Mesenchymal stem cell (in vitro differentiated cells and primary cell): Measurements from ENCODE around the gene VENTX.

Experiments
- DNase-seq: peaks from one replicate; pipeline ENCODE4 v3.0.0-alpha.2; 2013
- H2AFZ ChIP-seq: one replicate; pipeline ENCODE4 v1.6.1; 2013; ENCODE audit warnings: low read depth, mild to moderate bottlenecking, control low read depth, inconsistent platforms, low read length, moderate library complexity
- H2AK5ac ChIP-seq: 2 replicates; pipeline ENCODE4 v1.6.1; 2013; ENCODE audit warnings: low read length, moderate library complexity, mild to moderate bottlenecking, inconsistent platforms; ENCODE audit not compliant: severe bottlenecking
- H2BK120ac ChIP-seq: one replicate; pipeline ENCODE4 v1.6.1; 2013; ENCODE audit warnings: low read depth, mild to moderate bottlenecking, inconsistent platforms, low read length, moderate library complexity
- H2BK12ac ChIP-seq, 2 experiments: one replicate each; pipeline ENCODE4 v1.6.1; 2013; ENCODE audit warnings: inconsistent platforms in 2 of 2, low read length in 2 of 2, mild to moderate bottlenecking in 2 of 2, moderate library complexity in 2 of 2, control low read depth in 1 of 2
- H2BK15ac ChIP-seq: one replicate; pipeline ENCODE4 v1.6.1; 2013; ENCODE audit warnings: mild to moderate bottlenecking, low read depth, inconsistent platforms; ENCODE audit not compliant: poor library complexity, severe bottlenecking
- H2BK5ac ChIP-seq: 2 replicates; pipeline ENCODE4 v1.6.1; 2013; ENCODE audit warnings: low read depth, mild to moderate bottlenecking, low read length, control low read depth, inconsistent platforms; ENCODE audit not compliant: poor library complexity, severe bottlenecking
- H3K14ac ChIP-seq, 2 experiments: one replicate each; pipeline ENCODE4 v1.6.1; 2013; ENCODE audit warnings: inconsistent platforms in 2 of 2, low read length in 2 of 2, control low read depth in 1 of 2, mild to moderate bottlenecking in 1 of 2, moderate library complexity in 1 of 2
- H3K18ac ChIP-seq, 2 experiments: one replicate each; pipeline ENCODE4 v1.6.1; 2013; ENCODE audit warnings: inconsistent platforms in 2 of 2, low read length in 2 of 2, control low read depth in 1 of 2, low read depth in 1 of 2, mild to moderate bottlenecking in 1 of 2
- H3K23ac ChIP-seq, 2 experiments: one replicate each; pipeline ENCODE4 v1.6.1; 2013; ENCODE audit warnings: inconsistent platforms in 2 of 2, low read length in 2 of 2, mild to moderate bottlenecking in 2 of 2, moderate library complexity in 2 of 2, control low read depth in 1 of 2
- H3K27ac ChIP-seq: 2 replicates; pipeline ENCODE4 v1.5.1; 2013; ENCODE audit warnings: mild to moderate bottlenecking, moderate library complexity, low read length, control low read depth, inconsistent platforms; ENCODE audit not compliant: poor library complexity, severe bottlenecking
- H3K27me3 ChIP-seq, 2 experiments: 2 replicates each; pipeline versions ENCODE4 v1.6.1 to v1.7.0; 2013; ENCODE audit warnings: low read length in 2 of 2, mild to moderate bottlenecking in 2 of 2, moderate library complexity in 2 of 2, control low read depth in 1 of 2, inconsistent platforms in 1 of 2; ENCODE audit not compliant: control insufficient read depth in 1 of 2, insufficient read depth in 1 of 2
- H3K36me3 ChIP-seq, 2 experiments: 2 replicates each; pipeline versions ENCODE4 v1.6.1 to v1.7.0; 2013; ENCODE audit warnings: low read length in 2 of 2, control low read depth in 1 of 2, inconsistent platforms in 1 of 2, low read depth in 1 of 2, mild to moderate bottlenecking in 1 of 2; ENCODE audit not compliant: insufficient read depth in 2 of 2, control insufficient read depth in 1 of 2
- H3K4ac ChIP-seq, 2 experiments: one replicate each; pipeline ENCODE4 v1.6.1; 2013; ENCODE audit warnings: inconsistent platforms in 2 of 2, low read length in 2 of 2, mild to moderate bottlenecking in 2 of 2, moderate library complexity in 2 of 2, control low read depth in 1 of 2, low read depth in 1 of 2
- H3K4me1 ChIP-seq: 2 replicates; pipeline ENCODE4 v1.6.1; 2013; ENCODE audit warnings: low read depth, low read length, control low read depth; ENCODE audit not compliant: control insufficient read depth, insufficient read depth
- H3K4me2 ChIP-seq: 2 replicates; pipeline ENCODE4 v1.6.1; 2013; ENCODE audit warnings: low read length, mild to moderate bottlenecking, inconsistent platforms; ENCODE audit not compliant: poor library complexity, severe bottlenecking
- H3K4me3 ChIP-seq, 2 experiments: 2 replicates each; pipeline versions ENCODE4 v1.5.1 to v1.7.0; 2013; ENCODE audit warnings: low read length in 2 of 2, mild to moderate bottlenecking in 2 of 2, control low read depth in 1 of 2, low read depth in 1 of 2; ENCODE audit not compliant: insufficient read depth in 1 of 2
- H3K79me1 ChIP-seq: replicated peaks from 2 replicates; pipeline ENCODE4 v1.6.1; 2013; ENCODE audit warnings: mild to moderate bottlenecking, control low read depth, low read length, inconsistent platforms; ENCODE audit not compliant: poor library complexity, severe bottlenecking
- H3K9ac ChIP-seq: 2 replicates; pipeline ENCODE4 v1.7.0; 2013; ENCODE audit warnings: mild to moderate bottlenecking, low read length, moderate library complexity
- H3K9me3 ChIP-seq: 2 replicates; pipeline ENCODE4 v1.7.0; 2013; ENCODE audit warnings: mild to moderate bottlenecking, low read length; ENCODE audit not compliant: control insufficient read depth
- H4K8ac ChIP-seq: one replicate; pipeline ENCODE4 v1.6.1; 2013; ENCODE audit warnings: inconsistent platforms, mild to moderate bottlenecking, low read length, moderate library complexity
- H4K91ac ChIP-seq: one replicate; pipeline ENCODE4 v1.6.1; 2013; ENCODE audit warnings: mild to moderate bottlenecking, low read length, inconsistent platforms
- WGBS: methylation state at CpG from one replicate; pipeline ENCODE4 v1.1.7; 2013; ENCODE audit warnings: mixed read lengths; 5-methylcytosine and 5-hydroxymethylcytosine counted together

VENTX gene

GRCh38 chr10:133249094-133249780, 11.6 kb downstream of the VENTX start:
- Histone ChIP-seq H2BK120ac (no peak overlapping the region), H3K4me1 (peaks cover 2% of the 10 kb centered on the region), H3K4me2 (no peak overlapping the region), H3K9ac (no peak overlapping the region), H3K79me1 (no peaks in the 10 kb centered on the region), H3K4ac (no peak overlapping the region), H3K9me3 (no peaks in the 10 kb centered on the region), H2AFZ (no peak overlapping the region), H3K18ac (no peak overlapping the region), H3K14ac (no peak overlapping the region), H3K36me3 (no peaks in the 10 kb centered on the region), H4K91ac (peak overlapping the region; percentile 43), H2BK15ac (no peak overlapping the region), H2AK5ac (no peak overlapping the region), H3K23ac (no peak overlapping the region), H2BK5ac (no peak overlapping the region), H3K4me3 (no peak overlapping the region), H4K8ac (no peak overlapping the region), H2BK12ac (no peak overlapping the region), H3K27ac (no peak overlapping the region), H3K27me3 (peaks cover 5 to 61% of the 10 kb centered on the region in 2 experiments)
- no peak for DNase-seq
- 72% methylated on average over 19 of the region's 21 CpGs for WGBS

- no peak overlapping the region for H3K18ac ChIP-seq
- no peak overlapping the region for H4K91ac ChIP-seq
- H2BK12ac ChIP-seq = no peak overlapping the region
- no peaks in the 10 kb centered on the region for H3K36me3 ChIP-seq
- no peak overlapping the region for H3K23ac ChIP-seq
- H3K79me1 ChIP-seq = no peaks in the 10 kb centered on the region
- no peak overlapping the region for H3K4me3 ChIP-seq
- no peak overlapping the region for H2AFZ ChIP-seq
- no peak overlapping the region for H3K27ac ChIP-seq
- no peak for DNase-seq
- no peaks in the 10 kb centered on the region for H3K9me3 ChIP-seq
- no peak overlapping the region for H2AK5ac ChIP-seq
- peaks cover 2% of the 10 kb centered on the region for H3K4me1 ChIP-seq
- no peak overlapping the region for H3K14ac ChIP-seq
- H3K27me3 ChIP-seq = peaks cover 5 to 53% of the 10 kb centered on the region in 2 experiments
- H3K4ac ChIP-seq = no peak overlapping the region
- no peak overlapping the region for H3K4me2 ChIP-seq
- 71% methylated on average over 11 of the region's 11 CpGs for WGBS
- H4K8ac ChIP-seq = no peak overlapping the region
- H2BK5ac ChIP-seq = no peak overlapping the region
- H2BK15ac ChIP-seq = no peak overlapping the region
- H3K9ac ChIP-seq = no peak overlapping the region
- no peak overlapping the region for H2BK120ac ChIP-seq
Measured at GRCh38 chr10:133249975-133250754, 12.5 kb downstream of the VENTX start.

- WGBS = 78% methylated on average over 27 of the region's 28 CpGs
- H4K8ac ChIP-seq = no peak overlapping the region
Measured at GRCh38 chr10:133251388-133252222, 13.9 kb downstream of the VENTX start.

GRCh38 chr10:133252223-133252552, 14.5 kb downstream of the VENTX start:
- no peak overlapping the region for H2BK12ac ChIP-seq

More at GRCh38 chr10:133251388-133252222, 13.9 kb downstream of the VENTX start:
- Histone ChIP-seq H3K27me3 (peaks cover 5 to 39% of the 10 kb centered on the region in 2 experiments), H2BK120ac (no peak overlapping the region), H3K4me1 (peaks cover 2% of the 10 kb centered on the region), H3K4me3 (no peak overlapping the region), H2AFZ (no peak overlapping the region), H4K91ac (no peak overlapping the region), H3K14ac (no peak overlapping the region), H3K79me1 (no peaks in the 10 kb centered on the region), H2BK12ac (no peak overlapping the region), H3K4me2 (no peak overlapping the region), H2AK5ac (no peak overlapping the region), H2BK15ac (no peak overlapping the region), H3K36me3 (no peaks in the 10 kb centered on the region), H3K4ac (no peak overlapping the region), H2BK5ac (no peak overlapping the region), H3K9ac (no peak overlapping the region), H3K9me3 (no peaks in the 10 kb centered on the region), H3K23ac (no peak overlapping the region), H3K18ac (no peak overlapping the region), H3K27ac (no peak overlapping the region)
- no peak for DNase-seq

More at GRCh38 chr10:133252223-133252552, 14.5 kb downstream of the VENTX start:
- H4K8ac ChIP-seq = no peak overlapping the region
- DNase-seq = no peak
- H3K9ac ChIP-seq = no peak overlapping the region
- H4K91ac ChIP-seq = peak overlapping the region; percentile 34
- no peak overlapping the region for H2AFZ ChIP-seq
- no peak overlapping the region for H3K4me2 ChIP-seq
- no peaks in the 10 kb centered on the region for H3K36me3 ChIP-seq
- H3K27me3 ChIP-seq = peaks cover 5 to 37% of the 10 kb centered on the region in 2 experiments
- H3K79me1 ChIP-seq = no peaks in the 10 kb centered on the region
- no peak overlapping the region for H3K4ac ChIP-seq
- WGBS = 85% methylated on average over 10 of the region's 12 CpGs
- H3K9me3 ChIP-seq = no peaks in the 10 kb centered on the region
- H3K4me1 ChIP-seq = peaks cover 2% of the 10 kb centered on the region
- no peak overlapping the region for H3K4me3 ChIP-seq
- no peak overlapping the region for H3K27ac ChIP-seq
- H3K23ac ChIP-seq = no peak overlapping the region
- no peak overlapping the region for H2BK15ac ChIP-seq
- no peak overlapping the region for H3K14ac ChIP-seq
- H2BK120ac ChIP-seq = no peak overlapping the region
- H3K18ac ChIP-seq = no peak overlapping the region
- H2AK5ac ChIP-seq = no peak overlapping the region
- no peak overlapping the region for H2BK5ac ChIP-seq
